SH-SY5Y (cell line): ENCODE measurements around the gene MIR17HG.

Experiments used
- GATA2 ChIP-seq: IDR thresholded peaks from 2 replicates; pipeline ENCODE4 v1.6.1; 2011; ENCODE audit warnings: mild to moderate bottlenecking, low read depth, low read length
- GATA3 ChIP-seq: IDR thresholded peaks from 2 replicates; pipeline ENCODE4 v1.6.1; 2011; ENCODE audit warnings: low read depth, mild to moderate bottlenecking, low read length, moderate library complexity

- no peak for TF ChIP-seq GATA2
- TF ChIP-seq GATA3 = no peak
Measured at GRCh38 chr13:91302111-91302510, 45.4 kb upstream of the MIR17HG start.
